ENCODE results near the gene CETP. TPM values are rescaled to one million over a fixed set of nuclear protein-coding genes. Genes with fewer than 3 reads are reported as not detected.
"Not testable (repeated sequence)": the region's sequence is repeated elsewhere in the genome, so short reads cannot be mapped to it uniquely, and the experiment has no call there.

The CETP gene
- total RNA-seq, 4 donors from 2014 or later = not detected

- Histone ChIP-seq H3K27ac (no peak overlapping the region), H3K4me1 (peaks cover 0 to 32% (median 8%) of the 10 kb centered on the region in 4 donors), H3K27me3 (no peaks in the 10 kb centered on the region), H3K36me3 (peaks cover 0 to 12% (median 0%) of the 10 kb centered on the region in 3 donors), H3K9me3 (no peaks in the 10 kb centered on the region), H3K4me3 (no peak overlapping the region)
- 70 to 71% methylated on average over 9 of the region's 9 CpGs for WGBS, 2 donors
- DNase-seq (ENCODE audit: low spot score in 2 of 2) = no peak
- TF ChIP-seq EP300 (IDR thresholded peaks at IDR 0.05) = no peak
- TF ChIP-seq CTCF (IDR thresholded peaks at IDR 0.05) = no peak
- no peak for TF ChIP-seq POLR2A (IDR thresholded peaks at IDR 0.05)
These were observed 21.5 kb downstream of the CETP start for GRCh38 chr16:56983211-56983751.

GRCh38 chr16:56984639-56985038, 22.9 kb downstream of the CETP start:
- WGBS, 2 donors = 92 to 94% methylated on average over 6 of the region's 6 CpGs
- H3K4me3 ChIP-seq = no peak overlapping the region
- H3K27me3 ChIP-seq = no peaks in the 10 kb centered on the region
- peaks cover 0 to 42% (median 12%) of the 10 kb centered on the region in 4 donors for H3K4me1 ChIP-seq
- DNase-seq (ENCODE audit: low spot score in 2 of 2) = no peak
- peaks cover 0 to 12% (median 0%) of the 10 kb centered on the region in 3 donors for H3K36me3 ChIP-seq
- TF ChIP-seq CTCF (IDR thresholded peaks at IDR 0.05) = no peak
- TF ChIP-seq POLR2A (IDR thresholded peaks at IDR 0.05) = no peak
- no peak for TF ChIP-seq EP300 (IDR thresholded peaks at IDR 0.05)
- no peaks in the 10 kb centered on the region for H3K9me3 ChIP-seq
- peak overlapping the region in 1 of 4 donors; percentile 36 for H3K27ac ChIP-seq

DNA sequence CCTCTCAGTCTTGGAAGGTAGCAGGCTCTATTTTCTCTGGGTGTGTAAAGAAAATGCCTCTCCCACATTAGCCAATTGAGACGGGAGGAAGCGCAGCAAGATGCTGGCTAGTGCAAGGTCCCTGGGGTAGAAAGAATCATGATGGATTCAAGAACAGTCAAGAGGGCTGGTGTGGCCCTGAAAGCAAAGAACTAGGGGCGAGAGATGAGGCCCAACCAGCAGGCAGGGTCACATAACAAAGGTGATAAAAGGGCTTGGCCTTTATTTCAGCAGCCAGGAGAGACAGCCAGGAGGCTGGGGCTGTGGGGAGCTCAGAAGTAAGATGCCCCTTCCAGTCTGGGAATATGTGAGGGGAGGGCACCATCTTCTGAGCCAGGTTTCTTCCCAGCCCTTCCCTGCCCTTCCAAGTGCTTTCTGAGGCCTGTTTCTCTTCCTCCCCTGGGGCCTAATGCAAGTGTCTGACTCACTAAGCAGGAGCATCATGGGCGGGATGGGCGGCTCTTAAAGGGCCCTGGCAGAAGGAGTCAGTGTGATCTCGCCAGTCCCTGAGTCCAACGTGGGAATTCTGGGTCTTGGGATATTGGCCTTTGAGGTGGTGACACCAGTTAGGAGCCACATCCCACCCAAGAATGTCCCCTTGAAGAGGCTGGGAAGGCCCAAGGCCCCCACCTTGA, 23.7 kb downstream of the CETP start:
- H3K4me1 ChIP-seq = peaks cover 0 to 48% (median 18%) of the 10 kb centered on the region in 4 donors
- peak; percentile 70 to 75 for DNase-seq (ENCODE audit: low spot score in 2 of 2)

GRCh38 chr16:56985962-56986360, 24.2 kb downstream of the CETP start:
- H3K9me3 ChIP-seq = no peaks in the 10 kb centered on the region
- peaks cover 0 to 12% (median 0%) of the 10 kb centered on the region in 3 donors for H3K36me3 ChIP-seq
- TF ChIP-seq EP300 (IDR thresholded peaks at IDR 0.05) (no peak), CTCF (IDR thresholded peaks at IDR 0.05) (no peak), POLR2A (IDR thresholded peaks at IDR 0.05) (no peak)
- no peak for DNase-seq (ENCODE audit: low spot score in 2 of 2)
- WGBS, 2 donors = 83 to 88% methylated on average over 1 to 2 of the region's 2 CpGs
- no peaks in the 10 kb centered on the region for H3K27me3 ChIP-seq
- H3K27ac ChIP-seq = peak overlapping the region in 3 of 4 donors; percentile 36 to 80 (median 75)
- peaks cover 0 to 53% (median 22%) of the 10 kb centered on the region in 4 donors for H3K4me1 ChIP-seq
- H3K4me3 ChIP-seq = no peak overlapping the region

More for the DNA sequence above, 23.7 kb downstream of the CETP start:
- peaks cover 0 to 12% (median 0%) of the 10 kb centered on the region in 3 donors for H3K36me3 ChIP-seq
- H3K27me3 ChIP-seq = no peaks in the 10 kb centered on the region
- no peaks in the 10 kb centered on the region for H3K9me3 ChIP-seq
- H3K27ac ChIP-seq = peak overlapping the region in 3 of 4 donors; percentile 36 to 80 (median 75)
- TF ChIP-seq EP300 (IDR thresholded peaks at IDR 0.05) (peak in 1 of 2 donors; percentile 46), CTCF (IDR thresholded peaks at IDR 0.05) (no peak)
- 51 to 63% methylated on average over 6 to 7 of the region's 7 CpGs for WGBS, 2 donors
- no peak overlapping the region for H3K4me3 ChIP-seq

DNA sequence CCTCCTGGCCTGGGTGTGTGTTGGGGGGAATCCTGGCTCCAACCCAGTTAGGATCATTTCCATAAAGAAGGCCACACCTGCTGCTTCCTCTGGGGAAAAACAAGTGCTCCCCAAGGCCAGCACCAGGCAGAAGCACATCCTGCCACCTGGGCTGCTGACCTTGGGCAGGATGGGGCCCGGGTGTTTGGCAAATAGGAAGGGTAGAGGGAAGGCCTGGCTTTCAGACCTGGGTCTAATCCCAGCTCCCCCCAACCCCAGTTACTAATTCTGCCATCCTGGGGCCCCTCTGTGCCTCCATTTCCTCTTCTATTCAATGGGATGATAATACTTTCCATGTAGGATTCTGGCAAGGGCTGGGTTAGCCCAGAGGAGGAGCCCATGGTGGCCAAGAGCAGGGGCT, 24.6 kb downstream of the CETP start:
- Histone ChIP-seq H3K4me3 (no peak overlapping the region), H3K27ac (peak overlapping the region in 3 of 4 donors; percentile 36 to 80 (median 75)), H3K27me3 (no peaks in the 10 kb centered on the region), H3K4me1 (peaks cover 0 to 56% (median 23%) of the 10 kb centered on the region in 4 donors), H3K36me3 (peaks cover 0 to 12% (median 0%) of the 10 kb centered on the region in 3 donors), H3K9me3 (no peaks in the 10 kb centered on the region)
- DNase-seq (ENCODE audit: low spot score in 2 of 2) = no peak
- WGBS, 2 donors = 70 to 89% methylated on average over 1 of the region's 1 CpG
- TF ChIP-seq POLR2A (IDR thresholded peaks at IDR 0.05) (no peak), EP300 (IDR thresholded peaks at IDR 0.05) (no peak), CTCF (IDR thresholded peaks at IDR 0.05) (no peak)

GRCh38 chr16:56986908-56987307, 25.2 kb downstream of the CETP start:
- not testable (repeated sequence) for H3K9me3 ChIP-seq; H3K27ac ChIP-seq; H3K4me3 ChIP-seq; DNase-seq (ENCODE audit: low spot score in 2 of 2); H3K27me3 ChIP-seq; H3K36me3 ChIP-seq
- peaks cover 0 to 60% (median 23%) of the 10 kb centered on the region in 4 donors for H3K4me1 ChIP-seq
- WGBS, 2 donors = 86 to 93% methylated on average over 4 of the region's 4 CpGs
